NB4 (cell line): Measurements from ENCODE around the gene CPA5.

ENCODE experiments used
- CTCF ChIP-seq: IDR thresholded peaks from one replicate; pipeline ENCODE4 v1.5.1; 2012; ENCODE audit warnings: low read depth, low read length
- POLR2A ChIP-seq: IDR thresholded peaks from 2 replicates; pipeline ENCODE4 v1.6.1; 2011; ENCODE audit warnings: mild to moderate bottlenecking; ENCODE audit not compliant: insufficient read length; ENCODE audit errors: extremely low read depth
- TF ChIP-seq, protein P1 (sequence below): IDR thresholded peaks from 2 replicates; pipeline ENCODE4 v1.6.1; 2011; ENCODE audit warnings: low read depth, low read length

DNA sequence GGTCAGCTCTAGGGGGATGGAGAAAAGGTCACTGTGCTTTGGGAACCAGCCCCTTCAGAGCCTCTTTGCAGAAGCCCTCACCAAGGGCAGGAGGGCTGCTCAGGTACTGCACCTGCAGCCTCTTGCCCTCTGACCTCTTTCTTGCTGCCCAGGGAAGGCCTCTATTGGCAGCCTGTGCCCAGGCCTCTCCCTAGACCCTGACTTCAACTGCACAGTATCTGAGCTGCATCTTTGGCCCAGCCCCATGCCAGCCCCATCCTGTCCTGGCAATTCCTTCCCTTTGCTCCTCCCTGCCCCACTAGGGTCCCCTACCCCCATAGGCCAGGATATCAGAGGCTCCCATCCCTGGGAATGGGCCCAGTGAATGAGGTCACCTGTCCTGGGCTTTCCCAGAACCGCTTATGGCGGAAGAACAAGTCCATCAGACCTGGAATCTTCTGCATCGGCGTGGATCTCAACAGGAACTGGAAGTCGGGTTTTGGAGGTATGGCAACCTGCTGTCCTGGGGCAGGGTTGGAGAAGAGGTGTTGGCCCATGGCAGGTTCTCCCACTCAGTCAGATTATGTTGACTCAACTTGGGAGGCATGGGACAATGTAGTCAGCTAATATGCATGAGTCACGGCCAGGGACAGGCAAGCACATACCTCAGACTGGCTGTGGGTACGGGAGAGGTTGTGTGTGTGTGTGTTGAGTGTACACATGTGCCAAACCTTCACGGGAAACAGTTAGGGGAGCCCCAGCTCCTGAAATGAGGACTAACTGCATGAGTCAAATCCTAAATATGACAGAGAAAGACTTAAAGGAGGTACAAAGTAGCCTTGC lies 18.6 kb downstream of the CPA5 start:
- TF ChIP-seq CTCF, result no peak
- TF ChIP-seq POLR2A, result no peak
- TF ChIP-seq, protein P1, sequence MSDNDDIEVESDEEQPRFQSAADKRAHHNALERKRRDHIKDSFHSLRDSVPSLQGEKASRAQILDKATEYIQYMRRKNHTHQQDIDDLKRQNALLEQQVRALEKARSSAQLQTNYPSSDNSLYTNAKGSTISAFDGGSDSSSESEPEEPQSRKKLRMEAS, result no peak
